ENCODE results near the gene PCLO. TPM values are rescaled to one million over a fixed set of nuclear protein-coding genes. Genes with fewer than 3 reads are reported as not detected.

PCLO gene
- total RNA-seq, 2 donors from 2014 or later: 2.9 to 6.3 TPM

- TF ChIP-seq CTCF (IDR thresholded peaks at IDR 0.05): peak; percentile 36 to 71
- H3K27me3 ChIP-seq: no peaks in the 10 kb centered on the region
- H3K4me1 ChIP-seq: no peaks in the 10 kb centered on the region
- H3K36me3 ChIP-seq: no peaks in the 10 kb centered on the region
- H3K27ac ChIP-seq: no peak overlapping the region
- H3K9me3 ChIP-seq: no peaks in the 10 kb centered on the region
- DNase-seq (ENCODE audit: low spot score): no peak
- no peak overlapping the region for H3K4me3 ChIP-seq
Observed at GRCh38 chr7:82810558-82811259, 352.0 kb downstream of the PCLO start.

- DNase-seq (ENCODE audit: low spot score): no peak
- Histone ChIP-seq H3K27ac (no peak overlapping the region), H3K4me3 (no peak overlapping the region), H3K4me1 (no peaks in the 10 kb centered on the region), H3K27me3 (no peaks in the 10 kb centered on the region), H3K9me3 (no peaks in the 10 kb centered on the region), H3K36me3 (no peaks in the 10 kb centered on the region)
- no peak for TF ChIP-seq CTCF (IDR thresholded peaks at IDR 0.05)
Observed at GRCh38 chr7:82808633-82809032, 354.1 kb downstream of the PCLO start.

DNA sequence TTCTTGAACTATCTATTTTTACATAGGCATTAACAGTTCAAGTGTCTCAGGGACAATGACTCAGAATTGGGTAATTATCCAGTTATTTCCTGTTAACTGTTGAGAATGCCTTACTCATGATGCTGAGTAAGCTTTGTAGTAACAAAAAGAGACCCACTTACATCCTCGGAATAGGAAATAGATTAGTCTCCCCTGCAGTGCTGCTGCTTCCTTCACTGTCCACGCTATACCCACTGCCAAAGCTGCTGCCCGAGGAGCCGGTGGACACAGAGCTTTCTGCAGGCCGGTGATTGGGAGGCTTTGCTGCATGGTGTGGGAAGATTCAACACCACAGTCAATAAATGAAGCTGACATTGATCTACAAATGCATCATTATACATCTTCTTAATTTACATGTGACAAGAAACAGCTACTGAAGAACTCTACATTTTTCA is 357.1 kb downstream of the PCLO start:
- H3K36me3 ChIP-seq: no peaks in the 10 kb centered on the region
- no peak overlapping the region for H3K27ac ChIP-seq
- H3K4me1 ChIP-seq: no peaks in the 10 kb centered on the region
- DNase-seq (ENCODE audit: low spot score): no peak
- no peak for TF ChIP-seq CTCF (IDR thresholded peaks at IDR 0.05)
- no peaks in the 10 kb centered on the region for H3K27me3 ChIP-seq
- H3K4me3 ChIP-seq: no peak overlapping the region
- no peaks in the 10 kb centered on the region for H3K9me3 ChIP-seq

GRCh38 chr7:82803411-82803810 is 359.3 kb downstream of the PCLO start:
- DNase-seq (ENCODE audit: low spot score): no peak
- no peak for TF ChIP-seq CTCF (IDR thresholded peaks at IDR 0.05)
- Histone ChIP-seq H3K27me3 (no peaks in the 10 kb centered on the region), H3K9me3 (no peaks in the 10 kb centered on the region), H3K4me3 (no peak overlapping the region), H3K27ac (no peak overlapping the region), H3K36me3 (no peaks in the 10 kb centered on the region), H3K4me1 (no peaks in the 10 kb centered on the region)

DNA sequence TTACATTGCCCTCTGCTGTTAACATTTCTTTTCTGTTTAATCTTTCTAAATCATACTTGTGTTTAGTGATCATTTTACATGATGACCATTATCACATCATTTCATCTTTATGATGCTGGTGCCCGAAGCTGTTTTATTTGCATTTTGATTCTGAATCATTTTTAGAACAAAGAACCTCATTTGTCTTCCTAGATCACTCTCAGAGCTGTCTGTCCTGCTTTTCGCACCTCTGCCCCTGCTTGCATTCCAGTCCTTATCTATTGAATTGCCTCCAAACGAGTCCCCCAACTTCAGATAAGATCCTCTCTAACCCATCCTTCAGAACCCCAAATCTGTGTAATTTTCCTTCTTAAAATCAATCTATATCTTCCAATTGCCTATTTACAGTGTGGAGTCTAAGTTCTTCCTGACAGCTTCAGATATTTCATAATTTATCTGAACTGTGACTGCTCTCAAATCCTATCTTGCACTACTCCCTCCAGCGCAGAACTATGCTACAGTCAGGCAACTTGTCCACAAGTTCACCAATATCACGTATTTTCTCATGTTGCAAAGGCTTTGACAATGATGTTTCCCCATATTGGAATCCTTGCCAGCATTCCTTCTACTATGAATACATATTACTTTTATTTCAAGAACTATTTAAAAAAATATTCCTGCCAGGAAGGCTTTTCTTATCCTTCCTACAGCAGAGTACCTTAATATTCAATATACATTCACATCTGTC is 372.6 kb downstream of the PCLO start:
- no peak overlapping the region for H3K4me3 ChIP-seq
- H3K27me3 ChIP-seq: no peaks in the 10 kb centered on the region
- no peak for DNase-seq (ENCODE audit: low spot score)
- no peak for TF ChIP-seq CTCF (IDR thresholded peaks at IDR 0.05)
- no peaks in the 10 kb centered on the region for H3K4me1 ChIP-seq
- no peaks in the 10 kb centered on the region for H3K9me3 ChIP-seq
- no peaks in the 10 kb centered on the region for H3K36me3 ChIP-seq
- no peak overlapping the region for H3K27ac ChIP-seq
